GM06990 (cell line): ENCODE results near the gene OR5K4.

Experiments used
- DNase-seq: peaks from one replicate; pipeline ENCODE4 v3.0.0-alpha.2; 2011; ENCODE audit not compliant: insufficient read length; ENCODE audit errors: extremely low read depth
- H3K27me3 ChIP-seq: replicated peaks from 2 replicates; pipeline ENCODE4 v1.6.0; 2011; ENCODE audit warnings: low read length; ENCODE audit not compliant: control insufficient read depth, insufficient read depth
- H3K36me3 ChIP-seq: 2 replicates; pipeline ENCODE4 v1.5.1; 2011; ENCODE audit warnings: low read length; ENCODE audit not compliant: control insufficient read depth, insufficient read depth
- H3K4me3 ChIP-seq: replicated peaks from 2 replicates; pipeline ENCODE4 v1.5.1; 2011; ENCODE audit warnings: low read depth, mild to moderate bottlenecking, control low read depth, low read length
- TF ChIP-seq, protein P1 (sequence below): IDR thresholded peaks from 2 replicates; pipeline ENCODE4 v1.5.1; 2011; ENCODE audit warnings: low read length, control low read depth, mild to moderate bottlenecking, inconsistent platforms; ENCODE audit not compliant: insufficient read depth, poor library complexity, severe bottlenecking

The OR5K4 gene

DNA sequence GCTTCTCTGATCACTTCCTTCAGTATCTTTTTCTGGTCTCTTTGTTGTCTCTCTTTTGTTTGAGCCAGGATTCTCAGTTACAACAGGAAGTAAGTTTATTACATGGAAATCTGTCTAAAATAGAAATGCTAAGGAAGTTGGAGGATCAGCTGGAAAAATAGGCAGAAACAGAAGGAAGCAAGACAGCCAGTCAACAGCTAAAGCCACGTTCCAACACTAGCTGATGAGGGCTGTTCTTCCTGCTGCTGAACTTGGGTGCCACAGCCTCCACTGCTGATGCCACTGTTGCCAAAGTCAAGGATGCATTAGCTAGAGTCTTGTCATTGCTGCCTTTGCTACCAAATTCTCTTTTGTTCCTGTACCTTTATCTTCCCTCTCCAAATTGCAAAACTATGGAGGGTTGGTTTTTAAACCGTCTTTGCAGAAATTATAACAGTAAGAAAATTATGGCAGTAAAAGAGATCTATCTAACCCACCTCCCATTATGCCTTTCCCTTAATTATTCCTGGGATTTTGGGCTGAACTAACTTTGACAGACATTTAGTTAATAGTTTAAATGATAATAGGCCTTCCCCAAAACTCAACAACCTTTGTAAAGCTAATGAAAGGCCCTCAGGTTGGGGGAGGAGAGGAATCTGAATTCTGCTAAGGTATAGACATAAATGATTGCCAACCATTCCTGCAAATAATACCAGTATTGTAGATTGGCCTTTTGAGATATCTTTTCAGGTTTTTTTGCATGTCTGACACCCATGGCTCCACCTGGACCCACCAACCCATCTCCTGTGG, 27.4 kb upstream of the OR5K4 start:
- TF ChIP-seq, protein P1, sequence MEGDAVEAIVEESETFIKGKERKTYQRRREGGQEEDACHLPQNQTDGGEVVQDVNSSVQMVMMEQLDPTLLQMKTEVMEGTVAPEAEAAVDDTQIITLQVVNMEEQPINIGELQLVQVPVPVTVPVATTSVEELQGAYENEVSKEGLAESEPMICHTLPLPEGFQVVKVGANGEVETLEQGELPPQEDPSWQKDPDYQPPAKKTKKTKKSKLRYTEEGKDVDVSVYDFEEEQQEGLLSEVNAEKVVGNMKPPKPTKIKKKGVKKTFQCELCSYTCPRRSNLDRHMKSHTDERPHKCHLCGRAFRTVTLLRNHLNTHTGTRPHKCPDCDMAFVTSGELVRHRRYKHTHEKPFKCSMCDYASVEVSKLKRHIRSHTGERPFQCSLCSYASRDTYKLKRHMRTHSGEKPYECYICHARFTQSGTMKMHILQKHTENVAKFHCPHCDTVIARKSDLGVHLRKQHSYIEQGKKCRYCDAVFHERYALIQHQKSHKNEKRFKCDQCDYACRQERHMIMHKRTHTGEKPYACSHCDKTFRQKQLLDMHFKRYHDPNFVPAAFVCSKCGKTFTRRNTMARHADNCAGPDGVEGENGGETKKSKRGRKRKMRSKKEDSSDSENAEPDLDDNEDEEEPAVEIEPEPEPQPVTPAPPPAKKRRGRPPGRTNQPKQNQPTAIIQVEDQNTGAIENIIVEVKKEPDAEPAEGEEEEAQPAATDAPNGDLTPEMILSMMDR = no peak
- no peaks in the 10 kb centered on the region for H3K27me3 ChIP-seq
- H3K4me3 ChIP-seq = no peak overlapping the region
- no peaks in the 10 kb centered on the region for H3K36me3 ChIP-seq
- no peak for DNase-seq

DNA sequence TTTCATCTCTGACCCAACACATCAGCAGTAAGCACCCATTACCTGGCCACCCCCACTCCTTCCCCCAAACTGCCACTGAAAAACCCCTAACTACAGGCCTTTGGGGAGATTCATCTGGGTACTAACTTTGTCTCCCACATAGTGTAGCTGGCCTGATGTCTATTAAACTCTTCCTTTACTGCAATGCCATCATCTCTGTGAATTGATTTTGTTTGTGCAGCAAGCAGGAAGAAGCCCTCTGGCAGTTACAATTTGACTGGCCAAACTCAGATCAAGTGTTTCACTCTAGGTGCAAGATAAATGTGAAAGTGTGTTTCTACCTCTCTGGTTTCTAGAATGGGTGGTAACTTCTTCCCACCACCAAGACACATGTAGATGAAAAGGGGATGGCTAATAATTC, 26.7 kb upstream of the OR5K4 start:
- peak; percentile 48 for DNase-seq
- Histone ChIP-seq H3K27me3 (no peaks in the 10 kb centered on the region), H3K4me3 (no peak overlapping the region), H3K36me3 (no peaks in the 10 kb centered on the region)
- TF ChIP-seq, protein P1 = no peak

DNA sequence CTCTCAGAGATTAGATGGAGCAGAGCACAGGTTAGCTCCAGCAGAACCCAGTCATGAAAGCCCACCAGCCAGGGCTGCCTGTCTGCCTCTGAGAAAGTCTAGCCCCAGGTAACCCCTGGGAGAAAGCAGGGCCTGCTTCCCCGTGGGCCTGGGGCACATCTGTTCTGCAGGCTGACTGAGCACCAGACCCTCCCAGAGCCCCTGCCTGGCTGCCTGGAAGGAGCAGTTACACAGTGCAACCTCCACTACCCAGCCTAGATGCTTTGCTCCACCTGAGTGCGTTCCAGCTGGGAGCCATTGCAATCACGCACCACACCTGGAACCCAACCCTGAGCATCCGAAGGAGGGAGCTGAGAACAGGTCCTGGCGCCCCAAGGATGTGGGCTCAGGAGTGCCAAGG, 24.7 kb upstream of the OR5K4 start:
- Histone ChIP-seq H3K36me3 (no peaks in the 10 kb centered on the region), H3K4me3 (no peak overlapping the region), H3K27me3 (no peaks in the 10 kb centered on the region)
- DNase-seq = peak; percentile 3
- TF ChIP-seq, protein P1 = no peak

DNA sequence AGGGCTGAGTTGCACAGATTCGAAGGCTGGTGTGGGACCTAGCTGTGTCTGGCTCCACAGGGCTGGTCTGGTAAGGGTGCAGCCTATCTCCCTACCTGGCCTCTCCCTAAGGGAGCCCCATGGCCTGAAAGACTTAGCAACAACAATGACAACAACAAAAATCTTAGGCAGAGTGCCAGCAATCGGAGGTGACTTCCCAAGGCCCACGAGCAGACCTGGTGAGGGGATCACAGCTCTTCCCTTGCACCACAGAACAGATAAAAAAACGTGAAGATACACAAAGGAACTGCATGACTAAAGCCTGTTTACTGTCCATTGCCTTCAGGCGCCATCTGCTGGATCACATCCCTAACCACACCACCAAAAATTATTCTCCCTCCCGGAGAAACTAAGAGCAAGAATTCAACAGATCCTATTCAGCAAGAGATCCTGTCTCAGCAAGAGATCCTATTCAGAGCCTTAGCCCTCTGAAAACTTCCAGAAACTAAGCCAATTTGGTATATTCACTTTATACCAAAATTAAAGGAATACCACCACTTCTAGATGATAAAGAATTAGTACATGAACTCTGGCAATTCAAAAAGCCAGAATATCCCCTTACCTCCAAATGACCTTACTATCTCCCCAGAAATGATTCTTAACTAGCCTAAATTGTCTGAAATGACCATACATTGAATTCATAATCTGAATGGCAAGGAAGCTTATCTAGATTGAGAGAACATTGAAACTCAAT, 24.1 kb upstream of the OR5K4 start:
- Histone ChIP-seq H3K27me3 (no peaks in the 10 kb centered on the region), H3K4me3 (no peak overlapping the region), H3K36me3 (no peaks in the 10 kb centered on the region)
- TF ChIP-seq, protein P1 = peak; percentile 80
- DNase-seq = peak; percentile 26

DNA sequence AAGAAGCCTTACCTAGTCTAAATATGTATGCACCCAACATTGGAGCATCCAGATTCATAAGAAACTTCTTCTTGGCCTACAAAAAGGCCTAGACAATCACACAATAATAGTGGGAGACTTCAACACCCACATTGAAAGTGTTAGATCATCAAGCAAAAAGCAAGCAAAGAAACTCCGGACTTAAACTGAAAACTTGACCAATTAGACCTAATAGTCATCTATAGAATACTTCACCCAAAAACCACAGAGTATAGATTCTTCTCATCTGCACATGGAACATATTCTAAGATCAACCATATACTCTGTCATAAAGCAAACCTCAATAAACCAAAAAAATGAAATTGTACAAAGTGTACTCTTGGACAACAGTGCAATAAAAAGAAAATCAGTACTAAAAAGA, 22.3 kb upstream of the OR5K4 start:
- Histone ChIP-seq H3K27me3 (no peaks in the 10 kb centered on the region), H3K36me3 (no peaks in the 10 kb centered on the region), H3K4me3 (no peak overlapping the region)
- DNase-seq = peak; percentile 26
- TF ChIP-seq, protein P1 = no peak
